ENCODE results near the gene EML4.

DNA sequence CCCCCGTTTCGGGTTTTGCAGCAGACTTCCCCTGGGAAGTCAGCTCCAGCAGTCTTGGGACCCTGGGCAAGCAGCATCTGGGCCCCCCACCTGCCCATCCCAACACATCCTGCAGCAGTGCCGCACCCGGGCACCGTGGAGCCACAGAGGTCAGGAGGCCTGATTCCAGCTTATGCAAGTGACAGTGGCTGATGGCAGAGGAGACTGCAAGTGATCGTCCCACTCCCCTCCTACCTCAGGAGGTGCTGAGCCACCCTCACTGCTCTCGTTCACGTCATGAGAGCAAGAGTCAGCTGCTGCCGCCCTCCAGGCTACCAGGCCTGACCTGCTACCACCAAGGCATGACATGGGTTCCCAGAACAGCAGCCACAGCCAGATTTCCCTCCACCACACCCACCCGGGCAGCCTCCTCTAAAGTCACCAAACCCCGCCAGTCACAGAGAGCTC lies 173.7 kb downstream of the EML4 start:
- TF ChIP-seq, protein P1, sequence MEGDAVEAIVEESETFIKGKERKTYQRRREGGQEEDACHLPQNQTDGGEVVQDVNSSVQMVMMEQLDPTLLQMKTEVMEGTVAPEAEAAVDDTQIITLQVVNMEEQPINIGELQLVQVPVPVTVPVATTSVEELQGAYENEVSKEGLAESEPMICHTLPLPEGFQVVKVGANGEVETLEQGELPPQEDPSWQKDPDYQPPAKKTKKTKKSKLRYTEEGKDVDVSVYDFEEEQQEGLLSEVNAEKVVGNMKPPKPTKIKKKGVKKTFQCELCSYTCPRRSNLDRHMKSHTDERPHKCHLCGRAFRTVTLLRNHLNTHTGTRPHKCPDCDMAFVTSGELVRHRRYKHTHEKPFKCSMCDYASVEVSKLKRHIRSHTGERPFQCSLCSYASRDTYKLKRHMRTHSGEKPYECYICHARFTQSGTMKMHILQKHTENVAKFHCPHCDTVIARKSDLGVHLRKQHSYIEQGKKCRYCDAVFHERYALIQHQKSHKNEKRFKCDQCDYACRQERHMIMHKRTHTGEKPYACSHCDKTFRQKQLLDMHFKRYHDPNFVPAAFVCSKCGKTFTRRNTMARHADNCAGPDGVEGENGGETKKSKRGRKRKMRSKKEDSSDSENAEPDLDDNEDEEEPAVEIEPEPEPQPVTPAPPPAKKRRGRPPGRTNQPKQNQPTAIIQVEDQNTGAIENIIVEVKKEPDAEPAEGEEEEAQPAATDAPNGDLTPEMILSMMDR (conservative IDR thresholded peaks at IDR 0.05; ENCODE audit: low read depth, low read length), result no peak
- TF ChIP-seq EZH2 (IDR thresholded peaks at IDR 0.05; ENCODE audit: borderline replicate concordance, low read depth, low read length, poor library complexity, severe bottlenecking), result no peak

Measured in A673 (cell line).